Activated CD4-positive, CD25-positive, alpha-beta regulatory T cell treated with anti-CD3 and anti-CD28 coated beads, Interleukin-2, amount 50 U/mL, for 24 hours (primary cell): ENCODE results near the gene CYP3A4.
"Not testable (repeated sequence)": the region's sequence is repeated elsewhere in the genome, so short reads cannot be mapped to it uniquely, and the experiment has no call there.

Experiments
- ATAC-seq, 2 donors: fragments of 150-1000 bp; cut with Tn5 transposase; one replicate each; pipeline ENCODE4 v1.10.0; 2021; ENCODE audit warnings: mild to moderate bottlenecking in 1 of 2, moderate library complexity in 1 of 2

CYP3A4 gene

GRCh38 chr7:99791667-99792369 is 7.8 kb upstream of the CYP3A4 start:
- ATAC-seq = no peak

- no peak for ATAC-seq
Measured at GRCh38 chr7:99791021-99791420, 7.0 kb upstream of the CYP3A4 start.

- ATAC-seq = no peak
Measured at GRCh38 chr7:99790407-99790806, 6.4 kb upstream of the CYP3A4 start.

- no peak for ATAC-seq
Measured at GRCh38 chr7:99789441-99790070, 5.6 kb upstream of the CYP3A4 start.

GRCh38 chr7:99788554-99788953 is 4.6 kb upstream of the CYP3A4 start:
- peak; percentile 28 to 72 for ATAC-seq

GRCh38 chr7:99786726-99787335 is 2.8 kb upstream of the CYP3A4 start:
- ATAC-seq = no peak

- not testable (repeated sequence) for ATAC-seq
Measured at GRCh38 chr7:99785654-99786053, 1.7 kb upstream of the CYP3A4 start.

- no peak for ATAC-seq
Measured at GRCh38 chr7:99782012-99782953, 1.7 kb downstream of the CYP3A4 start.

- no peak for ATAC-seq
Measured at GRCh38 chr7:99780588-99780987, 3.4 kb downstream of the CYP3A4 start.

GRCh38 chr7:99779949-99780348 is 4.0 kb downstream of the CYP3A4 start:
- no peak for ATAC-seq

GRCh38 chr7:99778880-99779279 is 5.1 kb downstream of the CYP3A4 start:
- ATAC-seq = no peak

GRCh38 chr7:99773395-99773794 is 10.6 kb downstream of the CYP3A4 start:
- not testable (repeated sequence) for ATAC-seq

GRCh38 chr7:99772565-99772964 is 11.4 kb downstream of the CYP3A4 start:
- no peak for ATAC-seq

GRCh38 chr7:99769494-99769893 is 14.5 kb downstream of the CYP3A4 start:
- not testable (repeated sequence) for ATAC-seq

- ATAC-seq = no peak
Measured at GRCh38 chr7:99768471-99768870, 15.5 kb downstream of the CYP3A4 start.

GRCh38 chr7:99767662-99768061 is 16.3 kb downstream of the CYP3A4 start:
- ATAC-seq = no peak

- no peak for ATAC-seq
Measured at GRCh38 chr7:99766484-99767099, 17.4 kb downstream of the CYP3A4 start.

GRCh38 chr7:99764478-99764877 is 19.5 kb downstream of the CYP3A4 start:
- no peak for ATAC-seq

- no peak for ATAC-seq
Measured at GRCh38 chr7:99762680-99763327, 21.2 kb downstream of the CYP3A4 start.

GRCh38 chr7:99755085-99755484 is 28.9 kb downstream of the CYP3A4 start:
- no peak for ATAC-seq

- no peak for ATAC-seq
Measured at GRCh38 chr7:99752356-99752755, 31.6 kb downstream of the CYP3A4 start.
